Heart left ventricle (tissue), 16 donors: ENCODE data around the gene RBBP5. TPM values are rescaled to one million over a fixed set of nuclear protein-coding genes. Genes with fewer than 3 reads are reported as not detected.

Experiments
- ATAC-seq, 4 donors: fragments of 200-7000 bp; cut with Tn5 transposase; one replicate each; pipeline ENCODE4 v1.9.1; 2020 to 2022; ENCODE audit warnings: moderate library complexity in 4 of 4, mild to moderate bottlenecking in 3 of 4, moderate number of reproducible peaks in 1 of 4
- DNase-seq, 5 donors: peaks; one replicate each; pipeline ENCODE4 v3.0.0-alpha.2; 2020
- H3K27ac ChIP-seq, 12 donors: fragments of 200-600 bp; sonication (generic) in 4 of 12; one replicate each; pipeline versions ENCODE4 v1.5.0 to v1.8.0; 2016 to 2022; ENCODE audit warnings: mild to moderate bottlenecking in 2 of 12
- H3K27me3 ChIP-seq, 9 donors: fragments of 200-600 bp; sonication (generic) in 2 of 9; one replicate each; pipeline versions ENCODE4 v1.5.1 to v1.8.0; 2016 to 2022; ENCODE audit warnings: mild to moderate bottlenecking in 3 of 9
- H3K36me3 ChIP-seq, 9 donors: fragments of 200-600 bp; sonication (generic) in 2 of 9; one replicate each; pipeline versions ENCODE4 v1.5.0 to v1.8.0; 2018 to 2022; ENCODE audit warnings: mild to moderate bottlenecking in 2 of 9
- H3K4me1 ChIP-seq, 12 donors: fragments of 200-600 bp; sonication (generic) in 4 of 12; one replicate each; pipeline versions ENCODE4 v1.5.0 to v1.8.0; 2016 to 2022; ENCODE audit warnings: mild to moderate bottlenecking in 3 of 12
- H3K4me3 ChIP-seq, 12 donors: fragments of 200-600 bp; sonication (generic) in 4 of 12; one replicate each; pipeline versions ENCODE4 v1.5.0 to v1.8.0; 2017 to 2022; ENCODE audit warnings: mild to moderate bottlenecking in 9 of 12, moderate library complexity in 4 of 12
- H3K9me3 ChIP-seq, 12 donors: fragments of 200-600 bp; sonication (generic) in 4 of 12; one replicate each; pipeline versions ENCODE4 v1.5.0 to v1.8.0; 2016 to 2022; ENCODE audit warnings: mild to moderate bottlenecking in 1 of 12
- POLR2A ChIP-seq, 2 donors: fragments of 450-650 bp; IDR thresholded peaks; one replicate each; pipeline ENCODE4 v1.6.1; 2017; ENCODE audit warnings: antibody characterized with exemption in 2 of 2, mild to moderate bottlenecking in 2 of 2, moderate library complexity in 2 of 2
- WGBS, 4 donors: extraction: QIAGEN DNeasy Blood & Tissue Kit in 2 of 4; methylation state at CpG; one replicate each; pipeline versions ENCODE4 v1.1.5 to v1.1.7; 2013 to 2018; 5-methylcytosine and 5-hydroxymethylcytosine counted together
- intact Hi-C, 10 donors: fragments of 100-400 bp; cut with DNase I; formaldehyde crosslinking; loops; one replicate each; pipeline versions ENCODE4 v1.11.1 to v1.14.2; 2022
- polyA plus RNA-seq, 2 donors: library from polyadenylated mRNA; stranded (reverse); fragments of 200-250 nt; gene quantifications; one replicate each; pipeline ENCODE4 v1.2.3, GENCODE V29; 2013
- total RNA-seq, 9 donors: library from RNA; depleted of rRNA in 2 of 9; stranded (reverse); fragments of >200 nt in 2 of 9; fragmentation: NEBNext Ultra II Directional in 3 of 9; extraction: Animal tissue kit (Norgen Biotek cat#: 25700) in 3 of 9; gene quantifications; one replicate each; pipeline versions ENCODE4 v1.1.0 to v1.2.4, GENCODE V29; 2016 to 2023
- TF ChIP-seq, protein P1 (sequence below), 12 donors: fragments of 200-600 bp; sonication (generic) in 4 of 12; IDR thresholded peaks; one replicate each; pipeline versions ENCODE4 v1.5.0 to v1.8.0; 2018 to 2022; ENCODE audit warnings: antibody characterized with exemption in 12 of 12, mild to moderate bottlenecking in 5 of 12
- donor health status: ischemic (EF 13 %, LVEDD 7.1; RV severe dilation, severe dysfunction).
- donor health status: healthy with polysubstance abuse.
- donor health status: DM: no; HTN: yes; CAD: no.
- donor health status: DM: no; HTN: no; CAD: no.
- donor health status: ischemic (EF 25% LVEDD 6.9; RV normal size, moderate dysfunction).
- donor health status: ischemic (EF 25% LVEDD 5.7; RV mildly dilated, moderate dysfunction).
- donor health status: healthy.
- donor health status: DM: yes; HTN: yes; CAD: no.
- donor health status: ischemic (EF 35%, LVEDD 5.7; RV mildly dilated, moderate dysfunction).
- donor health status: nonischemic (EF 11% LVEDD 7.7; RV severe dilation, severe dysfunction).
- donor health status: DM: yes; HTN: yes; CAD: no.
- donor health status: PGD.
- donor health status: ischemic (EF 29% LVEDD 5.4; RV normal size, mild dysfunction).
- donor health status: nonischemic (EF 23%, LVEDD 6.1; RV moderate dilation, normal function).

The RBBP5 gene
- total and polyA plus RNA-seq, 11 donors = 3.8 to 12.1 (median 9.5) TPM

- DNase-seq = peak in 1 of 5 donors; percentile 33
- H3K4me3 ChIP-seq = no peak overlapping the region
- no peaks in the 10 kb centered on the region for H3K27me3 ChIP-seq
- H3K27ac ChIP-seq = no peak overlapping the region
- intact Hi-C loops = loop anchor here (1.0 to 10.0 kb wide), 8 partner anchors 70 to 256 kb away; no protein-coding TSS in a partner anchor
- peaks cover 0 to 8% (median 0%) of the 10 kb centered on the region in 12 donors for H3K4me1 ChIP-seq
- H3K9me3 ChIP-seq = no peaks in the 10 kb centered on the region
- ATAC-seq = no peak
- 85 to 95% (median 93%) methylated on average over 8 to 10 of the region's 10 CpGs for WGBS, 4 donors
- TF ChIP-seq POLR2A (IDR thresholded peaks at IDR 0.05) = no peak
- no peaks in the 10 kb centered on the region for H3K36me3 ChIP-seq
Measured at GRCh38 chr1:205060746-205061145, 61.0 kb downstream of the RBBP5 start.

DNA sequence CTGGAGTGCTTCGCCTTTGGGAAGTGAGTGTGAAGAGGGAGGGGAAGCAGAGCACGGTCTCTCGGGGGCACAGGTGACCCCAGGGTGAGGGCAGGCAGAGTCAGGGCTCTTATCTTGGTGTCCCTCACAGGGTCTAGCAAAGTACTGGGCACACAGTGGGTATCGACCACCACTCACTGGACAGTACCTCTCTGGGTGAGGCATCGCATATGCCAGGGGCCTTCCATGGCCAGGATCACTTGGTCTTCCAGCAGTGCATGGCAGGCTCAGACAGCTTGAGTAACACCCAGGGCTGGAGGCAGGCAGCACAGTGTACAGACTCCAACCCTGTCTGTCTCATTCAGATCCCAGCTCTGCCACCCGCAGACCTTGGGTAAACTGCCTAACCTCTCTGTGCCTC is 62.1 kb downstream of the RBBP5 start:
- Histone ChIP-seq H3K27ac (no peak overlapping the region), H3K9me3 (no peaks in the 10 kb centered on the region), H3K4me1 (peaks cover 0 to 8% (median 0%) of the 10 kb centered on the region in 12 donors), H3K27me3 (no peaks in the 10 kb centered on the region), H3K36me3 (no peaks in the 10 kb centered on the region), H3K4me3 (no peak overlapping the region)
- ATAC-seq = no peak
- peak in 1 of 5 donors; percentile 21 for DNase-seq
- intact Hi-C loops = loop anchor here in 8 of 10 donors (2.0 to 10.0 kb wide), 6 partner anchors 67 to 255 kb away; no protein-coding TSS in a partner anchor
- WGBS, 4 donors = 90 to 94% (median 93%) methylated on average over 5 to 6 of the region's 6 CpGs
- TF ChIP-seq POLR2A (IDR thresholded peaks at IDR 0.05) = no peak
- TF ChIP-seq, protein P1, sequence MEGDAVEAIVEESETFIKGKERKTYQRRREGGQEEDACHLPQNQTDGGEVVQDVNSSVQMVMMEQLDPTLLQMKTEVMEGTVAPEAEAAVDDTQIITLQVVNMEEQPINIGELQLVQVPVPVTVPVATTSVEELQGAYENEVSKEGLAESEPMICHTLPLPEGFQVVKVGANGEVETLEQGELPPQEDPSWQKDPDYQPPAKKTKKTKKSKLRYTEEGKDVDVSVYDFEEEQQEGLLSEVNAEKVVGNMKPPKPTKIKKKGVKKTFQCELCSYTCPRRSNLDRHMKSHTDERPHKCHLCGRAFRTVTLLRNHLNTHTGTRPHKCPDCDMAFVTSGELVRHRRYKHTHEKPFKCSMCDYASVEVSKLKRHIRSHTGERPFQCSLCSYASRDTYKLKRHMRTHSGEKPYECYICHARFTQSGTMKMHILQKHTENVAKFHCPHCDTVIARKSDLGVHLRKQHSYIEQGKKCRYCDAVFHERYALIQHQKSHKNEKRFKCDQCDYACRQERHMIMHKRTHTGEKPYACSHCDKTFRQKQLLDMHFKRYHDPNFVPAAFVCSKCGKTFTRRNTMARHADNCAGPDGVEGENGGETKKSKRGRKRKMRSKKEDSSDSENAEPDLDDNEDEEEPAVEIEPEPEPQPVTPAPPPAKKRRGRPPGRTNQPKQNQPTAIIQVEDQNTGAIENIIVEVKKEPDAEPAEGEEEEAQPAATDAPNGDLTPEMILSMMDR (IDR thresholded peaks at IDR 0.05) = no peak

DNA sequence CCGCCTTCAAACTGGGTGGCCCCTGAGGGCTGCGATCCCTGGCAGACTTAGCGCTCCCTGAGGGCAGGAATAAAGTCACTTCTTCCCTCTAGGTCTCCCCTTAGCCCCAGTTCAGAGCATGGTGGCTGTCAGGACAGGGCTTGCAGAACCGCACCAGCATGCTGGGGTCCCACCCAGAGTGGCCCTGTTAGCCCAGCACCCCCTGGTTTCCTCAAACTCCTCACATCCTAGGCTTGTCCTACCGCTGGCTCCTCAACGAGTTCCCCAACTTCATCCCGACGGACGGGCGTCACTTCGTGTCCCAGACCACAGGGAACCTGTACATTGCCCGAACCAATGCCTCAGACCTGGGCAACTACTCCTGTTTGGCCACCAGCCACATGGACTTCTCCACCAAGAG is 62.9 kb downstream of the RBBP5 start:
- Histone ChIP-seq H3K9me3 (no peaks in the 10 kb centered on the region), H3K27ac (no peak overlapping the region), H3K36me3 (no peaks in the 10 kb centered on the region), H3K4me3 (no peak overlapping the region), H3K4me1 (peaks cover 0 to 8% (median 0%) of the 10 kb centered on the region in 12 donors), H3K27me3 (peaks cover 0 to 5% (median 0%) of the 10 kb centered on the region in 9 donors)
- TF ChIP-seq, protein P1 (IDR thresholded peaks at IDR 0.05) = no peak
- TF ChIP-seq POLR2A (IDR thresholded peaks at IDR 0.05) = no peak
- ATAC-seq = no peak
- 94 to 96% (median 96%) methylated on average over 12 of the region's 12 CpGs for WGBS, 4 donors
- DNase-seq = peak in 1 of 5 donors; percentile 45
- intact Hi-C loops = loop anchor here in 1 of 10 donors (5.0 kb wide), 1 partner anchor 67 kb away; no protein-coding TSS in a partner anchor

DNA sequence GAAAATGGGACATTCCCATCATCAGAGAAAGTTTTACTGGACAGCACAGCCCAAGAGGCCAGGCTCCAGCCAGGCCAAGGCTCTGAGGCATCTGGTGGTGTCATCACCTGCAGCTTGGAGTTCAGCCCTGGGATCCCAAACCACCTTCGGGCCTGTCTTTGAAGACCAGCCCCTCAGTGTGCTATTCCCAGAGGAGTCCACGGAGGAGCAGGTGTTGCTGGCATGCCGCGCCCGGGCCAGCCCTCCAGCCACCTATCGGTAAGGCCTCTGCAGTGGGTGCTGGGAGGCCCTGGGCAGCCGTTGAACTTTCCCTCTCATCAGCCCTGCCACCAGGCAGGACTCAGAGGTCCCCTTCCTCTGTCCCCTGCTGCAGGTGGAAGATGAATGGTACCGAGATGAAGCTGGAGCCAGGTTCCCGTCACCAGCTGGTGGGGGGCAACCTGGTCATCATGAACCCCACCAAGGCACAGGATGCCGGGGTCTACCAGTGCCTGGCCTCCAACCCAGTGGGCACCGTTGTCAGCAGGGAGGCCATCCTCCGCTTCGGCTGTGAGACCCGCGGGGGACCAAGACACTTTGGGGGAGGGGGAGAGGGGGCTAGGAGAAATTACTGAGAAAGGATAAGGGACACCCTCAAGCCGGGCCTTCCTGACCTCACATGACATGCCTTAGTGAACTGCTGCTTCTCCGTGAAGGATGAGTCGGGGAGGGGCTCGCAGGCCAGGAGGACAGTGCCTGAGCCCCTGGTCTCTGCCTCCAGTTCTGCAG is 63.8 kb downstream of the RBBP5 start:
- intact Hi-C loops = loop anchor here in 1 of 10 donors (5.0 kb wide), 1 partner anchor 66 kb away; no protein-coding TSS in a partner anchor
- WGBS, 4 donors = 89 to 92% (median 90%) methylated on average over 6 to 19 of the region's 19 CpGs

More for the DNA sequence above, 63.8 kb downstream of the RBBP5 start:
- TF ChIP-seq, protein P1 (IDR thresholded peaks at IDR 0.05) = no peak
- TF ChIP-seq POLR2A (IDR thresholded peaks at IDR 0.05) = no peak
- peaks cover 0 to 13% (median 0%) of the 10 kb centered on the region in 9 donors for H3K27me3 ChIP-seq
- H3K9me3 ChIP-seq = no peaks in the 10 kb centered on the region
- H3K36me3 ChIP-seq = no peaks in the 10 kb centered on the region
- DNase-seq = peak in 1 of 5 donors; percentile 22
- peaks cover 0 to 8% (median 0%) of the 10 kb centered on the region in 12 donors for H3K4me1 ChIP-seq
- H3K4me3 ChIP-seq = no peak overlapping the region
- ATAC-seq = no peak
- H3K27ac ChIP-seq = no peak overlapping the region
